ENCODE measurements around the gene POLR2A.

POLR2A gene

GRCh38 chr17:7460850-7461660 lies 23.1 kb upstream of the POLR2A start:
- no peaks in the 10 kb centered on the region for H3K9me3 ChIP-seq (ENCODE audit: severe bottlenecking)
- ATAC-seq (ENCODE audit: low read depth) (peak; percentile 20; the same call in 1 of the 3 replicates), DNase-seq (ENCODE audit: low spot score) (no peak)
- no peaks in the 10 kb centered on the region for H3K4me1 ChIP-seq (ENCODE audit: insufficient read depth, poor library complexity, severe bottlenecking)
- no peak for TF ChIP-seq CTCF (IDR thresholded peaks at IDR 0.05; ENCODE audit: poor library complexity, severe bottlenecking)
- no peaks in the 10 kb centered on the region for H3K27me3 ChIP-seq (ENCODE audit: insufficient read depth, poor library complexity, severe bottlenecking)
- peak overlapping the region; percentile 25 for H3K27ac ChIP-seq (ENCODE audit: poor library complexity, severe bottlenecking)
- H3K36me3 ChIP-seq (ENCODE audit: low read depth), result peaks cover 12% of the 10 kb centered on the region; the same call in 1 of the 2 replicates
- H3K4me3 ChIP-seq (ENCODE audit: severe bottlenecking), result no peak overlapping the region

- DNase-seq (ENCODE audit: low spot score) (no peak), ATAC-seq (ENCODE audit: low read depth) (no peak)
- Histone ChIP-seq H3K27ac (ENCODE audit: poor library complexity, severe bottlenecking) (no peak overlapping the region), H3K27me3 (ENCODE audit: insufficient read depth, poor library complexity, severe bottlenecking) (no peaks in the 10 kb centered on the region), H3K4me1 (ENCODE audit: insufficient read depth, poor library complexity, severe bottlenecking) (no peaks in the 10 kb centered on the region), H3K36me3 (ENCODE audit: low read depth) (peaks cover 25% of the 10 kb centered on the region), H3K4me3 (ENCODE audit: severe bottlenecking) (no peak overlapping the region), H3K9me3 (ENCODE audit: severe bottlenecking) (no peaks in the 10 kb centered on the region)
- no peak for TF ChIP-seq CTCF (IDR thresholded peaks at IDR 0.05; ENCODE audit: poor library complexity, severe bottlenecking)
Measured at GRCh38 chr17:7462474-7463371, 21.4 kb upstream of the POLR2A start.

GRCh38 chr17:7463372-7463846 lies 20.8 kb upstream of the POLR2A start:
- Histone ChIP-seq H3K4me1 (ENCODE audit: insufficient read depth, poor library complexity, severe bottlenecking) (no peaks in the 10 kb centered on the region), H3K27me3 (ENCODE audit: insufficient read depth, poor library complexity, severe bottlenecking) (no peaks in the 10 kb centered on the region), H3K4me3 (ENCODE audit: severe bottlenecking) (no peak overlapping the region), H3K27ac (ENCODE audit: poor library complexity, severe bottlenecking) (no peak overlapping the region), H3K36me3 (ENCODE audit: low read depth) (peaks cover 26% of the 10 kb centered on the region), H3K9me3 (ENCODE audit: severe bottlenecking) (no peaks in the 10 kb centered on the region)
- no peak for TF ChIP-seq CTCF (IDR thresholded peaks at IDR 0.05; ENCODE audit: poor library complexity, severe bottlenecking)
- DNase-seq (ENCODE audit: low spot score) (no peak), ATAC-seq (ENCODE audit: low read depth) (no peak)

GRCh38 chr17:7464081-7464480 lies 20.1 kb upstream of the POLR2A start:
- Histone ChIP-seq H3K36me3 (ENCODE audit: low read depth) (peaks cover 28% of the 10 kb centered on the region), H3K4me3 (ENCODE audit: severe bottlenecking) (no peak overlapping the region), H3K9me3 (ENCODE audit: severe bottlenecking) (no peaks in the 10 kb centered on the region), H3K27me3 (ENCODE audit: insufficient read depth, poor library complexity, severe bottlenecking) (no peaks in the 10 kb centered on the region), H3K4me1 (ENCODE audit: insufficient read depth, poor library complexity, severe bottlenecking) (no peaks in the 10 kb centered on the region), H3K27ac (ENCODE audit: poor library complexity, severe bottlenecking) (no peak overlapping the region)
- ATAC-seq (ENCODE audit: low read depth), result no peak
- no peak for DNase-seq (ENCODE audit: low spot score)
- no peak for TF ChIP-seq CTCF (IDR thresholded peaks at IDR 0.05; ENCODE audit: poor library complexity, severe bottlenecking)
